Caco-2 (cell line): ENCODE data around the gene CD36. TPM values are rescaled to one million over a fixed set of nuclear protein-coding genes. Genes with fewer than 3 reads are reported as not detected.

Source experiments
- BruUV-seq: library from RNA; stranded (reverse); fragments of 400-500 nt; replicated peaks from 2 replicates; lab custom pipeline; 2021; lab: Mats Ljungman, UMichigan
- CTCF ChIA-PET: fragments of 300-600 bp; sonication (Branson Sonifier 250); formaldehyde crosslinking; loops from one replicate; lab custom pipeline; 2022; ENCODE audit warnings: antibody characterized with exemption; lab: Charles Lee
- POLR2A ChIA-PET: fragments of 300-600 bp; sonication (Branson Sonifier 250); formaldehyde crosslinking; loops from one replicate; lab custom pipeline; 2022; ENCODE audit warnings: antibody characterized with exemption; lab: Charles Lee
- DNase-seq, 2 experiments: peaks; one replicate each; pipeline versions ENCODE4 v3.0.0 to v3.0.0-alpha.2; 2020 to 2022
- H3K27me3 ChIP-seq: replicated peaks from 2 replicates; pipeline ENCODE4 v1.6.0; 2011; ENCODE audit warnings: low read length; ENCODE audit not compliant: control insufficient read depth, insufficient read depth
- H3K36me3 ChIP-seq: 2 replicates; pipeline ENCODE4 v1.5.1; 2011; ENCODE audit warnings: low read length; ENCODE audit not compliant: control insufficient read depth, insufficient read depth
- H3K4me1 ChIP-seq: fragments of 250-450 bp; sonication (Bioruptor Pico); 2 replicates; pipeline ENCODE4 v1.5.1; 2020; ENCODE audit warnings: mild to moderate bottlenecking
- H3K4me3 ChIP-seq: 2 replicates; pipeline ENCODE4 v1.5.1; 2011; ENCODE audit warnings: low read depth, mild to moderate bottlenecking, control low read depth, low read length
- H3K9me3 ChIP-seq: fragments of 250-450 bp; sonication (Bioruptor Pico); 2 replicates; pipeline ENCODE4 v1.5.1; 2020; ENCODE audit warnings: mild to moderate bottlenecking, moderate library complexity
- H3K27ac Mint-ChIP-seq: one replicate; pipeline ENCODE4 v1.8.0; 2022; ENCODE audit warnings: mixed read lengths; ENCODE audit not compliant: unreplicated experiment
- H3K27me3 Mint-ChIP-seq: one replicate; pipeline ENCODE4 v1.8.0; 2022; ENCODE audit warnings: mixed read lengths; ENCODE audit not compliant: insufficient read depth, unreplicated experiment
- H3K36me3 Mint-ChIP-seq: one replicate; pipeline ENCODE4 v1.8.0; 2022; ENCODE audit warnings: mild to moderate bottlenecking, mixed read lengths; ENCODE audit not compliant: insufficient read depth, unreplicated experiment
- H3K4me1 Mint-ChIP-seq: one replicate; pipeline ENCODE4 v1.8.0; 2022; ENCODE audit warnings: low read depth, mixed read lengths; ENCODE audit not compliant: unreplicated experiment
- H3K4me3 Mint-ChIP-seq: one replicate; pipeline ENCODE4 v1.8.0; 2022; ENCODE audit warnings: mild to moderate bottlenecking, moderate library complexity, mixed read lengths; ENCODE audit not compliant: unreplicated experiment
- H3K9me3 Mint-ChIP-seq: one replicate; pipeline ENCODE4 v1.8.0; 2022; ENCODE audit warnings: mixed read lengths; ENCODE audit not compliant: unreplicated experiment
- intact Hi-C: fragments of 100-400 bp; cut with micrococcal nuclease; formaldehyde crosslinking; loops from one replicate; pipeline ENCODE4 v1.10.0; 2022; ENCODE audit not compliant: unreplicated experiment
- total RNA-seq: library from RNA; stranded (reverse); gene quantifications from 2 replicates; pipeline ENCODE4 v1.2.3, GENCODE V29; 2022
- TF ChIP-seq, protein P1 (sequence below), 2 experiments: fragments of 200-600 bp in 1 of 2; IDR thresholded peaks; 1 replicate in 1 of 2; 2 replicates in 1 of 2; pipeline versions ENCODE4 v1.5.1 to v1.8.0; 2011 to 2022; ENCODE audit warnings: antibody characterized with exemption in 1 of 2, control low read depth in 1 of 2, inconsistent platforms in 1 of 2, low read depth in 1 of 2, low read length in 1 of 2, mild to moderate bottlenecking in 1 of 2, moderate library complexity in 1 of 2; ENCODE audit not compliant: insufficient read depth in 1 of 2, severe bottlenecking in 1 of 2, unreplicated experiment in 1 of 2

Gene CD36
- total RNA-seq, 1 experiment from 2014 or later = not detected

DNA sequence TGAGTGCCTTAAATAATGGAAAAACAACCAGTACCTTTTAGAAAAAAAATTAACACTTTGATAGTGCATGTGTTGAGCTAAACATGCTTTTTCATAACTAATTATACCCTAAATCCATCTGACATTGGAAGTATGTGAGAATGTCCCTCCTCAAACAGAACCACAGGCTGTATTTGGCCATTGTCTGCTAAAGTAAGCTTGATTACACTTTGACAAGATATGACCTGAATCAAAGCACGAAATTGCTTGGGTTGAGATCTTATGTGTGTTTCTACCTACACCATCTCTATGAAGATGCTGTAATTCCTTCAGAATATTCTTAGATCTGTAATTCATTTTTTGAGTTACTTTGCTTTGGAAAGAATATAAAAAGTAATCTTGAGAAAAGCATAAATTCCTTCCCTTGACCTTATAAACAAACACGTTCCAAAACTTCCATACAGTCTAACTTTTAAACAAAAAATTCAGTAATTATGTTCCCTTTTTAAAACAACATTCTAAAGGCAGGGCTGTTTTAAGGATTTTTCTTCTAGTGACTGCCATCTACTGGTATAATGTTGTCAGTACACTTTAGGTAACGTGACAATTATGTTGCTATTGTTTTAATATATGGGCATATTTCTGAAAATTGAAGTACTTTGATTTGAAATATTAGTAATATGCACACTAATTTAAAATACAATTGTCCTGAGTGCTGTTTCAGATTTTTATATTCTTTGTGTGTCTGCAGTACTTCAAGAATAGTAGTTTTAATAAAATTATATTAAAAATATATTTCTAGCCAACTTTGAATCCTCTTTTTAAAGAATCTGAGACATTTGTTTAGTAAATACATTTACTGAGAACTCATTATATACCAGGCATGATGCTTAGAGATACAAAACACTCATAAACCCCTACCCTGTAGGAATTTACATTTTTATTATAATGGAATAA is 20.9 kb downstream of the CD36 start:
- no peak overlapping the region for H3K27ac Mint-ChIP-seq
- Histone ChIP-seq H3K4me1 (no peaks in the 10 kb centered on the region), H3K27me3 (no peaks in the 10 kb centered on the region), H3K4me3 (no peak overlapping the region), H3K9me3 (no peaks in the 10 kb centered on the region), H3K36me3 (no peaks in the 10 kb centered on the region)
- no peaks in the 10 kb centered on the region for H3K4me1 Mint-ChIP-seq
- peaks cover 13% of the 10 kb centered on the region for H3K27me3 Mint-ChIP-seq
- no peaks in the 10 kb centered on the region for H3K9me3 Mint-ChIP-seq
- no TSS peak for BruUV-seq
- TF ChIP-seq, protein P1, sequence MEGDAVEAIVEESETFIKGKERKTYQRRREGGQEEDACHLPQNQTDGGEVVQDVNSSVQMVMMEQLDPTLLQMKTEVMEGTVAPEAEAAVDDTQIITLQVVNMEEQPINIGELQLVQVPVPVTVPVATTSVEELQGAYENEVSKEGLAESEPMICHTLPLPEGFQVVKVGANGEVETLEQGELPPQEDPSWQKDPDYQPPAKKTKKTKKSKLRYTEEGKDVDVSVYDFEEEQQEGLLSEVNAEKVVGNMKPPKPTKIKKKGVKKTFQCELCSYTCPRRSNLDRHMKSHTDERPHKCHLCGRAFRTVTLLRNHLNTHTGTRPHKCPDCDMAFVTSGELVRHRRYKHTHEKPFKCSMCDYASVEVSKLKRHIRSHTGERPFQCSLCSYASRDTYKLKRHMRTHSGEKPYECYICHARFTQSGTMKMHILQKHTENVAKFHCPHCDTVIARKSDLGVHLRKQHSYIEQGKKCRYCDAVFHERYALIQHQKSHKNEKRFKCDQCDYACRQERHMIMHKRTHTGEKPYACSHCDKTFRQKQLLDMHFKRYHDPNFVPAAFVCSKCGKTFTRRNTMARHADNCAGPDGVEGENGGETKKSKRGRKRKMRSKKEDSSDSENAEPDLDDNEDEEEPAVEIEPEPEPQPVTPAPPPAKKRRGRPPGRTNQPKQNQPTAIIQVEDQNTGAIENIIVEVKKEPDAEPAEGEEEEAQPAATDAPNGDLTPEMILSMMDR (IDR thresholded peaks at IDR 0.05; ENCODE audit: insufficient read depth in 1 of 2, low read depth in 1 of 2, low read length in 1 of 2, severe bottlenecking in 1 of 2, unreplicated experiment in 1 of 2) = peak; percentile 25 to 43
- no peaks in the 10 kb centered on the region for H3K36me3 Mint-ChIP-seq
- POLR2A ChIA-PET = no interaction called here
- intact Hi-C loops = loop anchor here (1.0 to 5.0 kb wide), 3 partner anchors 147 to 527 kb away; partner anchors contain the start of genes GNAI1 and GNAT3
- CTCF ChIA-PET = no interaction called here
- no peak for DNase-seq
- H3K4me3 Mint-ChIP-seq = no peak overlapping the region

DNA sequence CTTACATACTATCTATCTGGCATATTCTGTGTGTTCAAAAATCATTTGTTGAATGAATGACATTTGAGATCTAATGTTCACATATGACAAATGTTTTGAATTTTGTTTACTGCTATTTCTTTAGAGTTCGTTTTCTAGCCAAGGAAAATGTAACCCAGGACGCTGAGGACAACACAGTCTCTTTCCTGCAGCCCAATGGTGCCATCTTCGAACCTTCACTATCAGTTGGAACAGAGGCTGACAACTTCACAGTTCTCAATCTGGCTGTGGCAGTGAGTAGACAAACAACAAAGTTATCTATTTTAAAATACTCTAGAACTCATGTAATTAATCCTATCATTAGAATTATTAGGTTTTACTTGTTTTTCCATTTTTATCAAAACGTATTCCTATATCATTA is 22.5 kb downstream of the CD36 start:
- Mint-ChIP-seq H3K36me3 (no peaks in the 10 kb centered on the region), H3K9me3 (no peaks in the 10 kb centered on the region), H3K4me3 (no peak overlapping the region), H3K27me3 (peaks cover 5% of the 10 kb centered on the region), H3K27ac (no peak overlapping the region), H3K4me1 (no peaks in the 10 kb centered on the region)
- POLR2A ChIA-PET = no interaction called here
- Histone ChIP-seq H3K9me3 (no peaks in the 10 kb centered on the region), H3K36me3 (no peaks in the 10 kb centered on the region), H3K4me3 (no peak overlapping the region), H3K27me3 (no peaks in the 10 kb centered on the region), H3K4me1 (no peaks in the 10 kb centered on the region)
- no TSS peak for BruUV-seq
- DNase-seq = no peak
- intact Hi-C loops = loop anchor here (5.0 kb wide), 2 partner anchors 149 to 529 kb away; partner anchors contain the start of genes GNAI1 and GNAT3
- TF ChIP-seq, protein P1 (IDR thresholded peaks at IDR 0.05; ENCODE audit: insufficient read depth in 1 of 2, low read depth in 1 of 2, low read length in 1 of 2, severe bottlenecking in 1 of 2, unreplicated experiment in 1 of 2) = no peak
- CTCF ChIA-PET = interaction anchor here (1.6 kb wide), 1 partner anchor 809 kb away, joined by 6 read pairs; no protein-coding TSS in a partner anchor

DNA sequence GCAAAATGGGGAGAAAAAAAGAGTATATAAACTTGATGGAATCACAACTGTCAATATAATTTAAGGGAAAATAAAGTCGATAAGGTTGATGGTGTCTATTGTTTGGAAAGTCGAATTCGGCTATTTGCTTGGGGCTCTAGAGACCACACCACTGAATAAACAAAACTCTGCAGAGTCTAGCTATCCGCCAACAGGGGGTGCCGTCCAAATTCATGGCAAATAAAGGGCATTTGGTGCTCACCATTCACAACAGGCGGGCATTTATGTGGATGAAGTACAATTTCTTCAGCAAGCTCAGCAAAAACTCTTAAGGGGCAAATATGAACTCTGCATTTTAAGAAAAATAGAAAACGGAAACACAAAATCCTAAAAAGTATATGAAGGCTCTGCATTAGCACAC is 23.3 kb downstream of the CD36 start:
- Histone ChIP-seq H3K27me3 (no peaks in the 10 kb centered on the region), H3K4me1 (no peaks in the 10 kb centered on the region), H3K36me3 (no peaks in the 10 kb centered on the region), H3K4me3 (no peak overlapping the region), H3K9me3 (no peaks in the 10 kb centered on the region)
- Mint-ChIP-seq H3K4me3 (no peak overlapping the region), H3K27me3 (peaks cover 5% of the 10 kb centered on the region), H3K27ac (no peak overlapping the region), H3K9me3 (no peaks in the 10 kb centered on the region), H3K4me1 (no peaks in the 10 kb centered on the region), H3K36me3 (no peaks in the 10 kb centered on the region)
- no TSS peak for BruUV-seq
- no peak for DNase-seq
- POLR2A ChIA-PET = no interaction called here
- CTCF ChIA-PET = interaction anchor here (1.6 kb wide), 1 partner anchor 809 kb away, joined by 6 read pairs; no protein-coding TSS in a partner anchor
- intact Hi-C loops = loop anchor here (5.0 kb wide), 2 partner anchors 149 to 529 kb away; partner anchors contain the start of genes GNAI1 and GNAT3
- TF ChIP-seq, protein P1 (IDR thresholded peaks at IDR 0.05; ENCODE audit: insufficient read depth in 1 of 2, low read depth in 1 of 2, low read length in 1 of 2, severe bottlenecking in 1 of 2, unreplicated experiment in 1 of 2) = no peak
